Measurements from ENCODE around the gene SMTN. TPM values are rescaled to one million over a fixed set of nuclear protein-coding genes. Genes with fewer than 3 reads are reported as not detected.
"Not testable (repeated sequence)": the region's sequence is repeated elsewhere in the genome, so short reads cannot be mapped to it uniquely, and the experiment has no call there.

SMTN gene
- total RNA-seq, 1 donor from 2014 or later = 12.8 TPM

GRCh38 chr22:31088233-31088986 lies 7.3 kb downstream of the SMTN start:
- intact Hi-C loops (cut with micrococcal nuclease) = loop anchor here (10.0 kb wide), 3 partner anchors 406 to 1534 kb away; partner anchors contain the start of genes SFI1 and THOC5

- intact Hi-C loops (cut with micrococcal nuclease) = loop anchor here (1.0 to 10.0 kb wide), 5 partner anchors 142 to 1535 kb away; partner anchors contain the start of genes SFI1 and THOC5
Measured at GRCh38 chr22:31089160-31090100, 8.3 kb downstream of the SMTN start.

- intact Hi-C loops (cut with micrococcal nuclease) = no loop called here
Measured at GRCh38 chr22:31090217-31091085, 9.3 kb downstream of the SMTN start.

- intact Hi-C loops (cut with micrococcal nuclease) = no loop called here
Measured at GRCh38 chr22:31091106-31091975, 10.2 kb downstream of the SMTN start.

GRCh38 chr22:31092161-31092560 lies 11.0 kb downstream of the SMTN start:
- intact Hi-C loops (cut with micrococcal nuclease) = no loop called here

GRCh38 chr22:31093086-31093850 lies 12.2 kb downstream of the SMTN start:
- intact Hi-C loops (cut with micrococcal nuclease) = no loop called here

- intact Hi-C loops (cut with micrococcal nuclease) = no loop called here
Measured at GRCh38 chr22:31094021-31094551, 13.0 kb downstream of the SMTN start.

- intact Hi-C loops (cut with micrococcal nuclease) = no loop called here
Measured at GRCh38 chr22:31094741-31095140, 13.6 kb downstream of the SMTN start.

- intact Hi-C loops (cut with micrococcal nuclease) = no loop called here
Measured at GRCh38 chr22:31095637-31096249, 14.6 kb downstream of the SMTN start.

- intact Hi-C loops (cut with micrococcal nuclease) = no loop called here
Measured at GRCh38 chr22:31096657-31097279, 15.7 kb downstream of the SMTN start.

- intact Hi-C loops (cut with micrococcal nuclease) = not testable (repeated sequence)
Measured at GRCh38 chr22:31097539-31097938, 16.4 kb downstream of the SMTN start.

- intact Hi-C loops (cut with micrococcal nuclease) = no loop called here
Measured at GRCh38 chr22:31097941-31098631, 17.0 kb downstream of the SMTN start.

GRCh38 chr22:31098632-31099110 lies 17.6 kb downstream of the SMTN start:
- intact Hi-C loops (cut with micrococcal nuclease) = no loop called here

GRCh38 chr22:31099386-31099785 lies 18.3 kb downstream of the SMTN start:
- intact Hi-C loops (cut with micrococcal nuclease) = no loop called here

GRCh38 chr22:31099841-31100761 lies 19.0 kb downstream of the SMTN start:
- intact Hi-C loops (cut with micrococcal nuclease) = no loop called here

- intact Hi-C loops (cut with micrococcal nuclease) = no loop called here
Measured at GRCh38 chr22:31100762-31101525, 19.8 kb downstream of the SMTN start.

All from T-helper 1 cell treated with Interleukin-12 subunit alpha and Interleukin-12 subunit beta and Interleukin-4 antibody, amounts not matched to agents 30 ng/mL and 1 ng/mL, for 36 hours (primary cell).